GM19455 (cell line): ENCODE measurements around the gene SLC39A2.
"Not testable (repeated sequence)": the region's sequence is repeated elsewhere in the genome, so short reads cannot be mapped to it uniquely, and the experiment has no call there.

Source experiments
- ATAC-seq: cut with Tn5 transposase; IDR thresholded peaks from one replicate; pipeline ENCODE4 v1.9.1; 2021; ENCODE audit not compliant: unreplicated experiment

The SLC39A2 gene, protein sequence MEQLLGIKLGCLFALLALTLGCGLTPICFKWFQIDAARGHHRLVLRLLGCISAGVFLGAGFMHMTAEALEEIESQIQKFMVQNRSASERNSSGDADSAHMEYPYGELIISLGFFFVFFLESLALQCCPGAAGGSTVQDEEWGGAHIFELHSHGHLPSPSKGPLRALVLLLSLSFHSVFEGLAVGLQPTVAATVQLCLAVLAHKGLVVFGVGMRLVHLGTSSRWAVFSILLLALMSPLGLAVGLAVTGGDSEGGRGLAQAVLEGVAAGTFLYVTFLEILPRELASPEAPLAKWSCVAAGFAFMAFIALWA

DNA sequence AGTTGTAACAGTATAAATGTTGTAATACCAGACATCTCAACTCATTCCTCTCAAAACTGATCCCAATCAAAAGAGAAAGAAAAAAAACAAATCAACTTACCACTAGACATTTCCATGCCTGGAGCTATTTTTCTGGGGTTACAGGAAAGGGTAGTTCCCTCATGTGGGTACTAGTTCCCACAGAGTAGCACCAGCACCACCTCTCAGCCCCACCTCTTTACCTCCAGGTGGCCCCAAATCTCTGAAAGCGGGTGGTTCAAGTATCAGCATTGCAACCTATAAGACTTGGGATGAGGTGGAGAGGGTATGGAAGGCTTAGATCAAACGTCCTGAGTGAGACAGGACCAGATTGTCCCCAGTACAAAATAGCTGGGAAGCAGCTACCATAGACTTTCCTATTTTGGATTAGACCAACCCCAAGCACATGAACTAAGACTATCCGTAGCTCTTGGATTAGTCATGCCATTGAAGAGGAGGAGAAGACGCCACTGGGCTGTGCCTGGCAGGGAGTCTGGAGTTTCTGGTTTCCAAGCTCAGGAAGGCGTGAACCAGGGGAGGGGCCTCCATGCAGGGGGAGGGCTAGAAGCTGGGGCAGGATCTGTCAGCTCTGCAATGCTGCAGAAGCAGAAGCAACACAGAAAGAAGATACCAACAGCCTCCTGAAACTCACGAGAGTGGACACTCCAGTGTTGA, at the start of gene SLC39A2:
SLC39A2 (plus strand) TSS at position 620 of the 693 bp plus-strand sequence. CDS start 154 bp downstream, outside the sequence.
- ATAC-seq, result no peak

DNA sequence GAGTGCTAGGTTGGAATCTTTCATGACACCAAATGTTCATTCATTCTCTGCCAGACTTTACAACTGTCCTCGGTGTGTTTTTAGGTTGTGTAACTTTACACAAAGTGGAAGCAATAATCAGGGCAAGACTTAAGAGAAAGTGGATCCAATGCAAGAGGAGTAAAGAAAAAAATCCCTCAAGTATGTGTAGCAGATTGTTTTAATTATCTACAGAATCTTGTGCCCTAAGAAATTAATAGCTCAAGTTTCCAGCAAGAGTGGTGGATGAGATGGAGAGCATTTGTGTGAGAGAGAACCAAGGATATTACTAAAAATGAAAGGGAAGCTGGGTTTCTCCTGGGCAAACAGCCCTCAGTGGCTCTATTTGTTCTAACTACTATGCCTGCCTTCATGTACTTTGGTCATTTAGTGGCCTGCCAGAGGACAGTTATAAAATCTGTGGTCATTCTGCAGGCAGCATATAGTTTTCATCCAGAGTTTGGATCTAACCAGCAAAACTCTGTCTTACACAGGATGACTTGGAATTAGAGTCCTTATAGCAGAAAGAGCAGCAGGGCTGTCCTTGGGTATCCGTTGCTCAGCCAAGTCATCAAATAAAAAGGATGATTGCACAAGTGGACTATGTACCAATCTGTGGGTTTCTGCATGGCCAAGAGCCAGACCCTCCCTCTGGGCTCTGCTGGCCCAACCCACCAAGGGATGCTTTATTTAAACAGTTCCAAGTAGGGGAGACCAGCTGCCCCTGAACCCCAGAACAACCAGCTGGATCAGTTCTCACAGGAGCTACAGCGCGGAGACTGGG, 44.2 kb upstream of the SLC39A2 start, which contains the start of gene RNASE2:
RNASE2 (plus strand) TSS at position 752 of the 802 bp plus-strand sequence. CDS start 285 bp downstream, outside the sequence.
- ATAC-seq, result not testable (repeated sequence)

DNA sequence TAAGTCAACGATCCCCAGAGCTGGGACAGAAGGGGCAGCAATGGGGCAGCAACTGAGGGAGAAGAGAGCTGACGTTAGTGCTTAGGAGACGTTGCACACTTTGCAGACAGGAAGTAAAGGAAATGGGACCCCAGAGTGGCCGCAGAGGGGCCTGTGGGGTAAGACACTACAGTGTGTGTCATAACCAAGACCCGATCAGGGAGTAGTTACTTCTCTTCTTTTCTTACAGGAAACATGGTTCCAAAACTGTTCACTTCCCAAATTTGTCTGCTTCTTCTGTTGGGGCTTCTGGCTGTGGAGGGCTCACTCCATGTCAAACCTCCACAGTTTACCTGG, 43.6 kb upstream of the SLC39A2 start:
- ATAC-seq, result not testable (repeated sequence)

DNA sequence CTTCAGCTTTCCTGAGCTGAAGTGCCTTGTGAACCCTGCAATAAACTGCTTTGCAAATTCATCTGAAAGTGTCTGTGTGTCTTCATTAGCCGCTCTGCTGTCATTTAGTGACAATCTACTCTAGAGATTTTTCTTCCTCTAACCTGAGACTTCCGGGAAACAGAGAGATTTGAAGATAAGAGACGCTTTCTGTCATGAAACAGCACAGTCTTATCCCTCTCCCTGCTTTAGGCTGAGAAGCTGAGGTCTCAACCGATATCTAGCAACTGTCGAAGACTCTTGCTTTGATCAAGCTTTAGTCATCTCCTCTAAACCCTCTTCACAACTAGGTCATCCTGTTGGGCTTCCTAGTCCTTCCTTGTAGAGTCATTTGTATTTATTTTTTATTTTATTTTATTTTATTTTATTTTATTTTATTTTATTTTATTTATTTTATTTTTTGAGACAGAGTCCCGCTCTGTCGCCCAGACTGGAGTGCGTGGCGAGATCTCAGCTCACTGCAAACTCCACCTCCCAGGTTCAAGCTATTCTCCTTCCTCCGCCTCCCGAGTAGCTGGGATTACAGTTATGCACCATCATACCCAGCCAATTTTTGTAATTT, 42.6 kb upstream of the SLC39A2 start:
- ATAC-seq, result no peak

DNA sequence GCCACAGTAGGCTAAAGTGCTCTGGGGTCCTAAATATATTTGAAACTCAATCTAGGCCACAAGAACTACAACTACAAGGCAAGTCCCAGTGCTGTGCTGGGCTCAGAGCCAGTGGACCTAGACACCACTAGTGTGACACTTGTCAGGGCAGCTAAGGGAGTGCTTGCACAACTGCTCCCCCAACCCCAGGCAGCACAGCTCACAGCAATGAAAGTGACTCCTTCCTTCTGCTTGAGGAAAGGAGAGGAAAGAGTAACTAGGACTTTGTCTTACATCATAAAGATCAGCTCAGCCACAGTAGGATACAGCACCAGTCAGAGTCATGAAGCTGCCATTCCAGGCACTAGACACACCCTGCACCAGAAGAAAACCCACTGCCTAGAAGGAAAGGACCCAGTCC, 40.1 kb upstream of the SLC39A2 start:
- ATAC-seq, result not testable (repeated sequence)

DNA sequence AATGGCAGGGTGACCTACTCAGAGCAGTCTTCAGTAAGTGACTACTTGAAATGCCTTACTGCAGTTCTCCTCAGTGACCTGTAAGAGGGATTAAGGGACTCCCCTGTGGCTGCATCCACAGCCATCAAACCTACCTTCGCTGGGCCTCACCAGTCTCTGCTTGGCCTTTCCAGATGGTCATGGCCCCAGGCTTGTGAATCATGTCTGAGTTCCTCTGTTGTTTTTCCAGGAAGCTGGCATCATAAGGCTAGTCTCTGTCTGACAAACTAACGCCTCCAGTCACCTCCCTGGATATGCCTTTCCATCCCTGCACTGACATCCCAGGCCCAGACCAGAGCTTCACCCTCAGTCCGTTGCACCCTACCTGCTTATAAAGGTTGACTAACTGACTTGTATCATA, 29.8 kb upstream of the SLC39A2 start:
- no peak for ATAC-seq

GRCh38 chr14:20970647-20970982, 28.5 kb upstream of the SLC39A2 start:
- no peak for ATAC-seq

DNA sequence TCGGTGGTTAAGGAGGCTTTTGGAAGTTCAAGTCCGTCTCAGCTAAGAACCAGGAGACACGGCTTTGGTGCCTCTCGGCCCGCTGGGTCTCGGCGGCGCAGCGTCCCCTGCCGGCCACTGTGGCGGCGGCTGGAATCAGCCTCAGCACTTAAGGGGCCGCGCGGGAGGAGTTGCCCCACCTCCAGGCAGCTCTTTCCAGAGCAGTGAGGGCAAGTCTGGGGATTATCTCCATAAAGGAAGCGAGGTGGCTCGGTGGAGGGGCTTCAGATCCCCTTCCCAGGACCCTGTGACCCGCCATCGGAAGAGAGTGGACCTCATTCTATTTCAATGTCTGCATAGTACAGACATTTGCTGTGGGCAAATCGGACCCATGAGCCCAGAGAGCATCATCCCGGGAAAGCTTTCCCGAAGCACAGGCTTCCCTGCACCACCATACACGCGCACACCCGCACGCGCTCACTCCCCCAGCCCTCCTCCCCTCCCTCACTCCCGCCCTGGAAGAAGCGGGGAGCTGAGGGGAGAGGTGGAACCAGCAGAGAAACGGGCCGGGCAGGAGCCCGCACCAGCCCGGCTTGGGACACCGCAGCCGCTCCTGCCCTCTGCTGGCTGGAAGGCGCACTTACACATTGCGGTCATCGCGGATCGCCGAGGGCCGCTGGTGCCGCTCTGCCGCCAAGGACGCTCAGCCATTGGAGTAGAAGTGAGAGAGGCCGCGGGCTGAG, 27.9 kb upstream of the SLC39A2 start:
- ATAC-seq, result peak; percentile 92

GRCh38 chr14:20971705-20972021, 27.4 kb upstream of the SLC39A2 start:
- ATAC-seq, result peak; percentile 15

DNA sequence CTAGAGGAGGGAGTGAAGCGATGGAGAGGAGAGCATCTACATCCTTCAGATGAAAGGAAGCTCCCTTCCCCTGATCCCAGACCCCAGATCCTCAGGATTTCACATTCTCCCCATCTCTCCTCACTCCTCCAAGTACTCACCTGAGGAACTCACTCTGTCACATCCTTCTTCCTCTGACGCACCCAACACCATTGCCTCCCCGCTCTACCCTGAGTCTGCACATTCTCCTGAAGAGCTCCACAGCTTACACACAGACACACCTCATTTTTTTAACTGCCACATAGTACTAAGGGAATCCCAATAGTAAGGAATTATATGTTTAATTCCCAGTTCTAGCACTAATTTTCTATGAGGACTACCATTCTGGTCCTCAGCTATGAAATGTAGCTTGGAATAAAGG, 25.6 kb upstream of the SLC39A2 start:
- ATAC-seq, result no peak

DNA sequence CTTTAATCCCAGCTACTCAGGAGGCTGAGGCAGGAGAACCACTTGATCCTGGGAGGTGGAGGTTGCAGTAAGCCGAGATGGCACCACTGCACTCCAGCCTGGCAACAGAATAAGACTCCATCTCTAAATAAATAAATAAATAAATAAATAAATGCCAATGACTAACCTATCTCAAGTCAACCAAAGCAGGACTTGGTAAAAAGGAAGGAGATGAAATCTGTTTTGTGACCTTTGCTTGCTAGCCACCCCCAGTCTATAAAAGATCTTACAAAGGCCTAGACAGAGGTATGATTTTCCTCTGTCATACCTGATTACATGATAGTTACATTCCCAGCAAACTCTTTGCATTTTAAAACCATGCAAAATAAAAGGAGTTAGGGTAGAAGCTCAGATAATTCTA, 22.8 kb upstream of the SLC39A2 start:
- ATAC-seq, result no peak

DNA sequence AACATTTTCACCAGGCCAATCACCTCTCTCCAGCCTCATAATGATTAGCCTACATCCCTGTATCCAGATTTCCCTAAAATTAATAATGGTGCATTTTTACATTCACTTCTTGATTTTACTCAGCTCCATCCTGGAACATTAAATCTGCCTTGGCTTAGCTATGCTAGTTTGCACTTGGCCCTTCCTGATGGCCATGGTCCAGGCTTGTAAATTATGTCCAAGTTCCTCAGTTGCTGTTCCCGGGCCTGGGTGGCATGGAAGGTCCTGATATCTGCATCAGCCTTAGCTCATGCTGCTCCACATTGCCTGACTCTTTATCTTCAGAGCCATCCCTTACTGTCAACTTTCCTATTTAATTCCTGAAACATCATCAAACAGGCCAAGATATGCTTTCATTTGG, 20.4 kb upstream of the SLC39A2 start:
- no peak for ATAC-seq

GRCh38 chr14:20980906-20981305, 18.2 kb upstream of the SLC39A2 start:
- no peak for ATAC-seq

DNA sequence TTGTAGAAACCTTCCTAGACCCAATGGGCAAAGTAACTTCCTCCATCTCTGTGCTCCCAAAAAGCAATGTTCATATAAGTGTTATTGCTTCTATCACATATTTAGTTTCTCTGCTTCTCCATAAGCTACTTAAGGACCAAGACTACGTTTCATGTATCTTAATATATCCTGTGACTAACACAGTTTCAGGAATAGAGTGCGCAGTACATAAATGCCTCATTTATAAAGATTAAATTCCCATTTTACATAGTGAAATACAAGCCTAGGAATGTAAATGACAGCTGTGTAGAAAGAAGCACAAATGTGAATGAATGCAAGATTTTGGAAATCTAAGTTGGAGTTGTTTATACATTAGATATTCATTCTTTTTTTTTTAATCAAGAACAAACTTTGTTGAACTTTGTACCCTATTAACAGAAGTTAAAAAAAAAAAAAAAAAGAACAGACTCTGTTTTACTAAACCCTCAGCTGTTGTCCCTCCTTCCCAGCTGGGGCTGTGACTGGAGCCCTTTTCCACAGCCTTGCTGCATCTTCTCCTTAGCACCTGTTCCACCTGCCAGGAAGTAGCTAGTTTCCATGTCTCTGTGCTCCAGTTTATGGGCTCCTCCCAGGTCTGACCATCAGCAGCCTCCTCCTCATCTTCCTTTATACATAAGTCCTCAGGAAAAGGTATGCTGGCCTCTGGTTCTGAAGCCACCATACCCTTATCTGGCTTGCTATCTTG, 16.3 kb upstream of the SLC39A2 start:
- no peak for ATAC-seq

DNA sequence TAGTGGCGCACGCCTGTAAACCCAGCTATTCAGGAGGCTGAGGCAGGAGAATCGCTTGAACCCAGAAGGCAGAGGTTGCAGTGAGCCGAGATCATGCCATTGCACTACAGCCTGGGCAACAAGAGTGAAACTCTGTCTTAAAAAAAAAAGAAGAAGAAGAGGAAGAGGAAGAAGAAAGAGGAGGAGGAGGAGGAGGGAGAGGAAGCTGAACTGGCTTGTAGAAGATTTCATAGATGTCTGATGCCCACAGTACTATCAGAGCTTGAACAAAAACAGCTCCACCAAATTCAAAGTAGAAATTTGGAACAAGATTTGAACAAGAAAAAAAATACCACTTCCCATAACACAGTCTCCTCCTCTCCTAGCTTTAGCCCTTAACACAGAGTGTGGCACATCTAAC, 13.4 kb upstream of the SLC39A2 start:
- not testable (repeated sequence) for ATAC-seq

- no peak for ATAC-seq
Observed at GRCh38 chr14:20986811-20987210, 12.3 kb upstream of the SLC39A2 start.

DNA sequence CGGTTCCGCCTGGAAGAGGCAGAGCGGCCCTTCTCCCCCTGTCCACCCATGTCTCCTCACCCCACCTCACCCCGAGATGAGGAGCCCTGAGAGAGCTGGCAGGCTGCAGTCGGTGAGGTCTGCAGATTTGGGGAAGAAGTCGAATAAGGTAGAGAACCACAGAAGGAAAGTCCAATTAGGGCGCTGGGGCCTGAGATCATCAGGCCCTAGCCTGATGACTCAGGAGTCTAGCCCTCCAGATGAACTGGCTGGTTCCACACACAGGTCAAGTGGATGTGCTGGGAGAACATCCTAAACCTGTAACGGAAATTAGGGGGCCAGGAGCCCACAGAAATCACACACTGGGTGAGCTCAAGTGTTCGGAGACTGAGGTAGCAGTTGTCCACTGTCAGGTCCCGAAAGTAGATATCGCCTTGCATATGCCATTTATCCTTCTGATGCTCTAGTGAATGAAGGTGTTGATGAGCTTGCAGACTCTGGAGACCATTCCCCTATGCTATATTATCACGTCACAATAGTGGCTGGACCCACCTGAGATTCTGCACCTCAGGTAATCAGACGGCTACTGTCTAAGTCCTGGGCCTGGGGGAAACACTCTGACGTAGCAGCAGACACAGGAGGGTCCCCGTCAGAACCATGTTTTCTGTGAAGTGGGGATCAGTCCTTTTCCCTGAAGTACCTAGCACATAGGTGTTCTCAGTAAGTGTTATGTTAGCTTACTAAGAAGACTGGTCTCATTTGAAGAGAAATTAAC, 10.2 kb upstream of the SLC39A2 start:
- no peak for ATAC-seq

DNA sequence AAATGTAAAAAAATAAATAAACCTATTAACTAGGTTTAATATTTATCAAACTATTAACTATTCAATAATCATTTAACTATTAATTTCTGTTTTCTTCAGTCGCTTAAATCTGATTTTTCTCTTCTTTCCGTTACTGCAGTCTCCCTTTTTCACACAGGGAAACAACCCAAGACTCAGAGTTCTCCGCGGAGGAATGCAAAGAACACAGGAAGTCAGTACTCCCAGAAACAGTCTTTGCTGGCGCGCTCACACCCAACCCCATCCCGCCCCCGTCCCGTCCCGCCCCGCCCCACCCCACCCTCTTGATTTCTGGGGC, 9.7 kb upstream of the SLC39A2 start:
- no peak for ATAC-seq

- peak; percentile 95 for ATAC-seq
Observed at GRCh38 chr14:20989787-20990600, 9.1 kb upstream of the SLC39A2 start, which contains the start of gene METTL17. Gene METTL17, plus strand, starts transcription at chr14:20989980. Its CDS starts 23 bp downstream, at chr14:20990003.
